B cell (primary cell): ENCODE results near the gene ADAMTSL2. TPM values are rescaled to one million over a fixed set of nuclear protein-coding genes. Genes with fewer than 3 reads are reported as not detected.

ENCODE experiments used
- ATAC-seq: fragments of 200-7000 bp; cut with Tn5 transposase; one replicate; pipeline ENCODE4 v1.10.0; 2021; ENCODE audit warnings: low read depth, mild to moderate bottlenecking, moderate number of reproducible peaks, moderate library complexity
- CTCF ChIA-PET: fragments of 350-600 bp; sonication (Branson Sonifier 250); formaldehyde crosslinking; loops from one replicate; lab custom pipeline; 2021; ENCODE audit warnings: antibody characterized with exemption, inconsistent platforms; lab: Charles Lee
- POLR2A ChIA-PET: fragments of 350-600 bp; sonication (Branson Sonifier 250); formaldehyde crosslinking; loops from one replicate; lab custom pipeline; 2021; ENCODE audit warnings: antibody characterized with exemption; lab: Charles Lee
- DNase-seq: peaks from one replicate; pipeline ENCODE4 v3.0.0; 2013
- H2AFZ ChIP-seq: 2 replicates; pipeline ENCODE4 v1.6.1; 2012; ENCODE audit warnings: mild to moderate bottlenecking, low read depth, low read length; ENCODE audit not compliant: insufficient read depth, poor library complexity, severe bottlenecking
- H3K27ac ChIP-seq, 2 donors: 1 replicate in 1 of 2; 2 replicates in 1 of 2; pipeline ENCODE4 v1.5.1; 2012 to 2013; ENCODE audit warnings: low read length in 2 of 2, mild to moderate bottlenecking in 2 of 2, moderate library complexity in 1 of 2
- H3K27me3 ChIP-seq, 4 experiments: fragments of 200-600 bp in 1 of 4; sonication (generic) in 1 of 4; replicated peaks in 1 of 4; 1 replicate in 2 of 4; 2 replicates in 2 of 4; pipeline versions ENCODE4 v1.6.1 to v1.7.0; 2013 to 2016; ENCODE audit warnings: low read length in 3 of 4, mild to moderate bottlenecking in 2 of 4, mixed read lengths in 1 of 4, moderate library complexity in 1 of 4; ENCODE audit not compliant: insufficient read depth in 4 of 4, control insufficient read depth in 3 of 4; ENCODE audit errors: control extremely low read depth in 1 of 4
- H3K36me3 ChIP-seq, 2 experiments: replicated peaks in 1 of 2; 1 replicate in 1 of 2; 2 replicates in 1 of 2; pipeline versions ENCODE4 v1.6.1 to v1.7.1; 2013; ENCODE audit warnings: low read length in 1 of 2; ENCODE audit not compliant: insufficient read depth in 2 of 2, control insufficient read depth in 1 of 2; ENCODE audit errors: control extremely low read depth in 1 of 2, extremely low read depth in 1 of 2
- H3K4me1 ChIP-seq, 2 donors: fragments of 200-600 bp in 1 of 2; sonication (generic) in 1 of 2; 1 replicate in 1 of 2; 2 replicates in 1 of 2; pipeline versions ENCODE4 v1.5.1 to v1.6.1; 2013 to 2017; ENCODE audit warnings: low read length in 2 of 2; ENCODE audit not compliant: control insufficient read depth in 2 of 2, insufficient read depth in 2 of 2
- H3K4me2 ChIP-seq: replicated peaks from 2 replicates; pipeline ENCODE3; 2012; ENCODE audit warnings: mild to moderate bottlenecking, low read depth, low read length; ENCODE audit not compliant: poor library complexity, severe bottlenecking
- H3K4me3 ChIP-seq, 5 experiments: fragments of 200-600 bp in 1 of 5; sonication (generic) in 1 of 5; 1 replicate in 3 of 5; 2 replicates in 2 of 5; pipeline versions ENCODE4 v1.5.1 to v1.7.0; 2011 to 2016; ENCODE audit warnings: low read length in 4 of 5, mild to moderate bottlenecking in 4 of 5, low read depth in 2 of 5, control low read depth in 1 of 5, moderate library complexity in 1 of 5; ENCODE audit not compliant: insufficient read depth in 1 of 5; ENCODE audit errors: control extremely low read depth in 1 of 5, extremely low read depth in 1 of 5
- H3K79me2 ChIP-seq: fragments of 200-600 bp; sonication (generic); one replicate; pipeline ENCODE4 v1.6.0; 2016; ENCODE audit warnings: low read length; ENCODE audit not compliant: control insufficient read depth, insufficient read depth
- H3K9ac ChIP-seq: fragments of 200-600 bp; sonication (generic); 2 replicates; pipeline ENCODE4 v1.6.1; 2017; ENCODE audit warnings: mild to moderate bottlenecking, low read length, moderate library complexity
- H3K9me3 ChIP-seq, 3 donors: one replicate each; pipeline versions ENCODE4 v1.6.1 to v1.7.1; 2013; ENCODE audit warnings: low read length in 2 of 3; ENCODE audit not compliant: control insufficient read depth in 2 of 3, insufficient read depth in 1 of 3; ENCODE audit errors: control extremely low read depth in 1 of 3
- H4K20me1 ChIP-seq: 2 replicates; pipeline ENCODE4 v1.6.0; 2012; ENCODE audit warnings: mild to moderate bottlenecking, low read length; ENCODE audit not compliant: insufficient read depth, control insufficient read depth, poor library complexity, severe bottlenecking
- H3K27ac Mint-ChIP-seq: one replicate; pipeline ENCODE4 v1.8.0; 2021; ENCODE audit warnings: mixed read lengths
- H3K27me3 Mint-ChIP-seq: one replicate; pipeline ENCODE4 v1.8.0; 2021; ENCODE audit warnings: mixed read lengths
- H3K4me1 Mint-ChIP-seq: one replicate; pipeline ENCODE4 v1.8.0; 2021; ENCODE audit warnings: mixed read lengths
- H3K4me3 Mint-ChIP-seq: one replicate; pipeline ENCODE4 v1.8.0; 2021; ENCODE audit warnings: mixed read lengths
- H3K9me3 Mint-ChIP-seq: one replicate; pipeline ENCODE4 v1.8.0; 2022; ENCODE audit warnings: mixed read lengths; ENCODE audit not compliant: insufficient read depth
- EZH2 ChIP-seq: IDR thresholded peaks from 2 replicates; pipeline ENCODE4 v1.6.1; 2012; ENCODE audit warnings: borderline replicate concordance, low read depth, mild to moderate bottlenecking, moderate library complexity, low read length; ENCODE audit not compliant: insufficient read depth, poor library complexity, severe bottlenecking
- WGBS: methylation state at CpG from one replicate; pipeline ENCODE4 v1.1.5; 2013; ENCODE audit warnings: missing lambda C conversion rate; ENCODE audit not compliant: insufficient coverage; 5-methylcytosine and 5-hydroxymethylcytosine counted together
- intact Hi-C: fragments of 100-400 bp; cut with micrococcal nuclease; formaldehyde crosslinking; loops from one replicate; pipeline ENCODE4 v1.10.0; 2022
- polyA plus RNA-seq: library from polyadenylated mRNA; depleted of rRNA; stranded (reverse); fragments of >200 nt; gene quantifications from 2 replicates; pipeline ENCODE4 v1.2.3, GENCODE V29; 2012
- total RNA-seq, 2 donors: library from RNA; stranded (reverse); fragments of 120-200 nt in 1 of 2; gene quantifications; 1 replicate in 1 of 2; 2 replicates in 1 of 2; pipeline versions ENCODE4 v1.2.3 to v1.2.4, GENCODE V29; 2013 to 2022
- TF ChIP-seq, protein P1 (sequence below): fragments of 200-600 bp; IDR thresholded peaks from one replicate; pipeline ENCODE4 v1.8.0; 2022; ENCODE audit warnings: antibody characterized with exemption, mild to moderate bottlenecking

The ADAMTSL2 gene
- total and polyA plus RNA-seq, 2 donors (not counting 1 experiment from before 2014, with no cell fraction given): 0.03 TPM; not detected in 1

DNA sequence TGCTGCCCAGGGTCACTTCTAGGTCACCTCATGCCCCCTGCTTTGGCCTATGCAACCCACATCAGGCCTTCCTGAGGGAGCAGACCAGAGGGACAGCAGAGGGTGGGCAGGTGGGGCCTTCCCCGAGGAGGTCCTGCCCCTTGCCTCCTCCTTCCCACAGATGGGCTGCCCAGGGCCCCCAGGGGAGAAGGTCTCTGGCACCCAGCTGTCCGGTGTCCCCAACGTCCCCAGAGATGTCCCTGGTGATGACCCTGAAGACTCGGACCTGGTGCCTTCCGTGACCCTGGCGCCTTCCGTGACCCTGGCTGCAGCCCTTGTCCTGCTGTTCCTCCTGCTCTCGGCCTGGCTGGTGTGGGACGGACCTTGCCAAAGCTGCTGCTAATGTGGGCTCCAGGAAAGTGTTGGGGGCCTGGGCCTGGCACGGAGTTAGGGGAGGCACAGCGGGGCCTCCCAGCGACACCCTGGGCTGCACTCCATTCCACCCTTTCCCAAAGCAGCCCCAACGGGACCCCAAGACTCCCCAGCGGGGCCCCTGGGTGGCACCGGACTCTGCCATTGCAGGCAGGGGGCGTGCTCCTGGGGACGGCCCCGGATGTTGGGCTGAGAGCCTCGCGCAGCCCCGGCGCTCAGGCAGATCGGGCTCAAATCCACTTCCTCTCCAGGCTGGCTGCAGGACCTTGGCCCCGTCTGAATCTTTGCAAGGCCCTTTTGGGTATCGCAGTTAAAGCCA lies 48.8 kb upstream of the ADAMTSL2 start:
- no peak overlapping the region for H3K27ac ChIP-seq
- ATAC-seq (peak; percentile 62), DNase-seq (no peak)
- H3K9me3 ChIP-seq: no peaks in the 10 kb centered on the region
- H3K4me3 ChIP-seq: peak overlapping the region in 3 of 5 experiments; percentile 14 to 31 (median 28)
- Mint-ChIP-seq H3K27me3 (peaks cover 18% of the 10 kb centered on the region), H3K27ac (no peak overlapping the region), H3K4me3 (peak overlapping the region; percentile 59), H3K9me3 (no peaks in the 10 kb centered on the region), H3K4me1 (peaks cover 4% of the 10 kb centered on the region)
- H4K20me1 ChIP-seq: no peaks in the 10 kb centered on the region
- H3K4me1 ChIP-seq: peaks cover 5 to 10% of the 10 kb centered on the region in 2 donors
- H3K79me2 ChIP-seq: no peaks in the 10 kb centered on the region
- peaks cover 0 to 10% (median 0%) of the 10 kb centered on the region in 4 experiments for H3K27me3 ChIP-seq
- CTCF ChIA-PET: interaction anchor here (0.8 to 11.0 kb wide), 17 partner anchors 8 to 337 kb away, joined by 3 to 144 read pairs (median 5); partner anchors contain the start of gene REXO4
- peak overlapping the region; percentile 76 for H3K4me2 ChIP-seq
- TF ChIP-seq, protein P1, sequence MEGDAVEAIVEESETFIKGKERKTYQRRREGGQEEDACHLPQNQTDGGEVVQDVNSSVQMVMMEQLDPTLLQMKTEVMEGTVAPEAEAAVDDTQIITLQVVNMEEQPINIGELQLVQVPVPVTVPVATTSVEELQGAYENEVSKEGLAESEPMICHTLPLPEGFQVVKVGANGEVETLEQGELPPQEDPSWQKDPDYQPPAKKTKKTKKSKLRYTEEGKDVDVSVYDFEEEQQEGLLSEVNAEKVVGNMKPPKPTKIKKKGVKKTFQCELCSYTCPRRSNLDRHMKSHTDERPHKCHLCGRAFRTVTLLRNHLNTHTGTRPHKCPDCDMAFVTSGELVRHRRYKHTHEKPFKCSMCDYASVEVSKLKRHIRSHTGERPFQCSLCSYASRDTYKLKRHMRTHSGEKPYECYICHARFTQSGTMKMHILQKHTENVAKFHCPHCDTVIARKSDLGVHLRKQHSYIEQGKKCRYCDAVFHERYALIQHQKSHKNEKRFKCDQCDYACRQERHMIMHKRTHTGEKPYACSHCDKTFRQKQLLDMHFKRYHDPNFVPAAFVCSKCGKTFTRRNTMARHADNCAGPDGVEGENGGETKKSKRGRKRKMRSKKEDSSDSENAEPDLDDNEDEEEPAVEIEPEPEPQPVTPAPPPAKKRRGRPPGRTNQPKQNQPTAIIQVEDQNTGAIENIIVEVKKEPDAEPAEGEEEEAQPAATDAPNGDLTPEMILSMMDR: no peak
- no peak for TF ChIP-seq EZH2
- POLR2A ChIA-PET: no interaction called here
- peak overlapping the region; percentile 43 for H2AFZ ChIP-seq
- H3K36me3 ChIP-seq: no peaks in the 10 kb centered on the region
- 52% methylated on average over 23 of the region's 25 CpGs for WGBS
- intact Hi-C loops: loop anchor here (1.0 to 5.0 kb wide), 4 partner anchors 25 to 463 kb away; no protein-coding TSS in a partner anchor
- peak overlapping the region; percentile 25 for H3K9ac ChIP-seq

DNA sequence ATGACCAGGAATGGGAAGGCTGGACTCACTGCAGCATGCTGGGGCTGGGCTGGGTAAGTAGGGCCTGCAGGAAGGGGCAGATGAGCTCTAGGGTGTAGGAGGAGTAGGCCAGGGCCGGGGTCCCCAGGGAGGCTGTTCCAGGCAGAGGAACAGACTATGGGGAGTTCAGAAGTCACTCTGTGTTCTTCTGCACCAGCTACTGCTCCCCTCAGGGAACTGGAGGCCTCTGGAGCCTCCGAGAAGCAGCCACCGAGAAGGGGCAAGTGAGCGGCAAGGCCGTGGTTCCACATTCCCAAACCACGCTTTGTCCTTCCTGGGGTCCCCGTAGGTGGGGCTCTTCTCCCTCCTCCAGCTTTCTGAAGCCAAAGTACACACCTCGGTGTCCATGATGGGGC lies 47.2 kb upstream of the ADAMTSL2 start:
- ChIA-PET POLR2A (no interaction called here), CTCF (interaction anchor here (1.2 to 11.0 kb wide), 8 partner anchors 11 to 303 kb away, joined by 4 to 144 read pairs (median 6); no protein-coding TSS in a partner anchor)
- Histone ChIP-seq H3K4me1 (peaks cover 5 to 10% of the 10 kb centered on the region in 2 donors), H2AFZ (no peak overlapping the region), H3K4me2 (no peak overlapping the region), H3K9me3 (no peaks in the 10 kb centered on the region), H4K20me1 (no peaks in the 10 kb centered on the region), H3K36me3 (no peaks in the 10 kb centered on the region), H3K27me3 (peaks cover 0 to 10% (median 0%) of the 10 kb centered on the region in 4 experiments), H3K9ac (no peak overlapping the region), H3K79me2 (no peaks in the 10 kb centered on the region), H3K27ac (no peak overlapping the region), H3K4me3 (no peak overlapping the region)
- H3K4me3 Mint-ChIP-seq: no peak overlapping the region
- H3K4me1 Mint-ChIP-seq: peaks cover 4% of the 10 kb centered on the region
- H3K9me3 Mint-ChIP-seq: no peaks in the 10 kb centered on the region
- WGBS: 94% methylated on average over 8 of the region's 8 CpGs
- ATAC-seq (no peak), DNase-seq (no peak)
- peaks cover 18% of the 10 kb centered on the region for H3K27me3 Mint-ChIP-seq
- intact Hi-C loops: loop anchor here (2.0 to 5.0 kb wide), 2 partner anchors 27 to 465 kb away; no protein-coding TSS in a partner anchor
- H3K27ac Mint-ChIP-seq: no peak overlapping the region
- TF ChIP-seq EZH2: no peak
- TF ChIP-seq, protein P1: no peak
